HG03571 (cell line): ENCODE data around the gene PEAK1.

ENCODE experiments used
- ATAC-seq: cut with Tn5 transposase; IDR thresholded peaks from one replicate; pipeline ENCODE4 v1.9.1; 2021; ENCODE audit not compliant: unreplicated experiment

PEAK1 gene

GRCh38 chr15:77361456-77361855 lies 58.4 kb downstream of the PEAK1 start:
- ATAC-seq = no peak

- no peak for ATAC-seq
Measured at GRCh38 chr15:77358545-77359240, 61.2 kb downstream of the PEAK1 start.

GRCh38 chr15:77356305-77356704 lies 63.6 kb downstream of the PEAK1 start:
- no peak for ATAC-seq

- no peak for ATAC-seq
Measured at GRCh38 chr15:77355321-77355720, 64.6 kb downstream of the PEAK1 start.

GRCh38 chr15:77354063-77354462 lies 65.8 kb downstream of the PEAK1 start:
- no peak for ATAC-seq

- ATAC-seq = no peak
Measured at GRCh38 chr15:77352887-77353286, 67.0 kb downstream of the PEAK1 start.

GRCh38 chr15:77350792-77351191 lies 69.1 kb downstream of the PEAK1 start:
- no peak for ATAC-seq

- no peak for ATAC-seq
Measured at GRCh38 chr15:77349666-77350065, 70.2 kb downstream of the PEAK1 start.

- no peak for ATAC-seq
Measured at GRCh38 chr15:77348511-77348910, 71.4 kb downstream of the PEAK1 start.

GRCh38 chr15:77347197-77347596 lies 72.7 kb downstream of the PEAK1 start:
- no peak for ATAC-seq

- no peak for ATAC-seq
Measured at GRCh38 chr15:77346245-77347036, 73.5 kb downstream of the PEAK1 start.

- no peak for ATAC-seq
Measured at GRCh38 chr15:77342807-77343206, 77.1 kb downstream of the PEAK1 start.

GRCh38 chr15:77340245-77340644 lies 79.7 kb downstream of the PEAK1 start:
- no peak for ATAC-seq

GRCh38 chr15:77336006-77336405 lies 83.9 kb downstream of the PEAK1 start:
- ATAC-seq = no peak

- ATAC-seq = no peak
Measured at GRCh38 chr15:77335298-77335697, 84.6 kb downstream of the PEAK1 start.

GRCh38 chr15:77333166-77333565 lies 86.7 kb downstream of the PEAK1 start:
- ATAC-seq = no peak

- ATAC-seq = no peak
Measured at GRCh38 chr15:77329202-77329601, 90.7 kb downstream of the PEAK1 start.

GRCh38 chr15:77327844-77328529 lies 91.9 kb downstream of the PEAK1 start:
- no peak for ATAC-seq

GRCh38 chr15:77327168-77327567 lies 92.7 kb downstream of the PEAK1 start:
- ATAC-seq = no peak

GRCh38 chr15:77326366-77326765 lies 93.5 kb downstream of the PEAK1 start:
- no peak for ATAC-seq

GRCh38 chr15:77312523-77312922 lies 107.4 kb downstream of the PEAK1 start:
- no peak for ATAC-seq
